Putamen (tissue), 1 donor: ENCODE results near the gene DTNBP1.

Experiments
- DNase-seq: peaks from one replicate; pipeline ENCODE4 v3.0.0-alpha.2; 2016; ENCODE audit warnings: low spot score

DTNBP1 gene

GRCh38 chr6:15623276-15624116 is 39.3 kb downstream of the DTNBP1 start:
- no peak for DNase-seq

GRCh38 chr6:15622045-15622740 is 40.6 kb downstream of the DTNBP1 start:
- no peak for DNase-seq

- no peak for DNase-seq
Measured at GRCh38 chr6:15621203-15622044, 41.4 kb downstream of the DTNBP1 start.

- DNase-seq = no peak
Measured at GRCh38 chr6:15620611-15621010, 42.2 kb downstream of the DTNBP1 start.

- DNase-seq = no peak
Measured at GRCh38 chr6:15619330-15619729, 43.5 kb downstream of the DTNBP1 start.

GRCh38 chr6:15618685-15619084 is 44.1 kb downstream of the DTNBP1 start:
- no peak for DNase-seq

- no peak for DNase-seq
Measured at GRCh38 chr6:15616261-15616660, 46.6 kb downstream of the DTNBP1 start.

- no peak for DNase-seq
Measured at GRCh38 chr6:15615802-15616201, 47.0 kb downstream of the DTNBP1 start.

- DNase-seq = no peak
Measured at GRCh38 chr6:15614277-15614676, 48.6 kb downstream of the DTNBP1 start.

GRCh38 chr6:15608396-15608795 is 54.4 kb downstream of the DTNBP1 start:
- peak; percentile 47 for DNase-seq

- DNase-seq = no peak
Measured at GRCh38 chr6:15607603-15608002, 55.2 kb downstream of the DTNBP1 start.

- DNase-seq = no peak
Measured at GRCh38 chr6:15606347-15606746, 56.5 kb downstream of the DTNBP1 start.

- no peak for DNase-seq
Measured at GRCh38 chr6:15604843-15605242, 58.0 kb downstream of the DTNBP1 start.

- no peak for DNase-seq
Measured at GRCh38 chr6:15602154-15602553, 60.7 kb downstream of the DTNBP1 start.

GRCh38 chr6:15598273-15598798 is 64.5 kb downstream of the DTNBP1 start:
- DNase-seq = no peak

GRCh38 chr6:15596186-15596896 is 66.5 kb downstream of the DTNBP1 start:
- no peak for DNase-seq

- DNase-seq = peak; percentile 22
Measured at GRCh38 chr6:15595461-15596173, 67.2 kb downstream of the DTNBP1 start.

- peak; percentile 25 for DNase-seq
Measured at GRCh38 chr6:15594512-15595259, 68.1 kb downstream of the DTNBP1 start.

- DNase-seq = no peak
Measured at GRCh38 chr6:15593798-15594197, 69.0 kb downstream of the DTNBP1 start.

- DNase-seq = no peak
Measured at GRCh38 chr6:15592610-15593009, 70.2 kb downstream of the DTNBP1 start.
